ENCODE measurements around the gene ARHGAP25.

- no peak for TF ChIP-seq CTCF (conservative IDR thresholded peaks at IDR 0.05)
- no peak for TF ChIP-seq EZH2 (IDR thresholded peaks at IDR 0.05; ENCODE audit: low read depth)
Observed at GRCh38 chr2:68835621-68836020, 101.0 kb downstream of the ARHGAP25 start.

Data from PC-9 (cell line).